Heart right ventricle (tissue), 16 donors: ENCODE data around the gene C17orf107. TPM values are rescaled to one million over a fixed set of nuclear protein-coding genes. Genes with fewer than 3 reads are reported as not detected.
"Not testable (repeated sequence)": the region's sequence is repeated elsewhere in the genome, so short reads cannot be mapped to it uniquely, and the experiment has no call there.

Experiments used
- ATAC-seq, 8 donors: fragments of 200-7000 bp; cut with Tn5 transposase; one replicate each; pipeline ENCODE4 v1.9.1; 2020; ENCODE audit warnings: mild to moderate bottlenecking in 8 of 8, moderate library complexity in 8 of 8, moderate number of reproducible peaks in 1 of 8
- DNase-seq, 2 donors: peaks; one replicate each; pipeline ENCODE4 v3.0.0-alpha.2; 2020
- H3K27ac ChIP-seq, 10 donors: fragments of 200-600 bp; sonication (generic) in 2 of 10; one replicate each; pipeline versions ENCODE4 v1.5.0 to v1.8.0; 2020 to 2022; ENCODE audit warnings: mild to moderate bottlenecking in 3 of 10
- H3K27me3 ChIP-seq, 7 donors: fragments of 200-600 bp; one replicate each; pipeline ENCODE4 v1.8.0; 2021 to 2022; ENCODE audit warnings: mild to moderate bottlenecking in 2 of 7
- H3K36me3 ChIP-seq, 9 donors: fragments of 200-600 bp; sonication (generic) in 1 of 9; one replicate each; pipeline versions ENCODE4 v1.5.0 to v1.8.0; 2020 to 2022; ENCODE audit warnings: mild to moderate bottlenecking in 2 of 9
- H3K4me1 ChIP-seq, 9 donors: fragments of 200-600 bp; sonication (generic) in 1 of 9; one replicate each; pipeline versions ENCODE4 v1.5.0 to v1.8.0; 2020 to 2022; ENCODE audit warnings: mild to moderate bottlenecking in 4 of 9
- H3K4me3 ChIP-seq, 10 donors: fragments of 200-600 bp; sonication (generic) in 2 of 10; one replicate each; pipeline versions ENCODE4 v1.5.0 to v1.8.0; 2020 to 2022; ENCODE audit warnings: mild to moderate bottlenecking in 7 of 10, moderate library complexity in 2 of 10
- H3K9me3 ChIP-seq, 11 donors: fragments of 200-600 bp in 10 of 11; sonication (generic) in 2 of 11; one replicate each; pipeline versions ENCODE4 v1.5.0 to v1.8.0; 2013 to 2022; ENCODE audit warnings: mild to moderate bottlenecking in 2 of 11, control low read depth in 1 of 11, moderate library complexity in 1 of 11
- WGBS, 2 donors: extraction: QIAGEN DNeasy Blood & Tissue Kit; methylation state at CpG; one replicate each; pipeline ENCODE4 v1.1.7; 2013; ENCODE audit warnings: inconsistent platforms in 1 of 2; 5-methylcytosine and 5-hydroxymethylcytosine counted together
- intact Hi-C, 10 donors: fragments of 100-400 bp; cut with DNase I; formaldehyde crosslinking; loops; one replicate each; pipeline versions ENCODE4 v1.11.1 to v1.14.2; 2022
- polyA plus RNA-seq, 2 donors: library from polyadenylated mRNA; stranded (reverse); fragments of 200-250 nt; gene quantifications; one replicate each; pipeline ENCODE4 v1.2.3, GENCODE V29; 2013
- total RNA-seq, 10 donors: library from RNA; stranded (reverse); fragmentation: NEBNext Ultra II Directional in 3 of 10; extraction: Animal tissue kit (Norgen Biotek cat#: 25700) in 3 of 10; gene quantifications; one replicate each; pipeline versions ENCODE4 v1.2.1 to v1.2.4, GENCODE V29; 2021 to 2023
- TF ChIP-seq, protein P1 (sequence below), 9 donors: fragments of 200-600 bp; sonication (generic) in 2 of 9; IDR thresholded peaks; one replicate each; pipeline versions ENCODE4 v1.5.0 to v1.8.0; 2021 to 2022; ENCODE audit warnings: antibody characterized with exemption in 9 of 9, mild to moderate bottlenecking in 5 of 9, moderate library complexity in 1 of 9
- donor health status: Arrhythmogenic right ventricular cardiomyopathy.
- donor health status: ischemic (EF 13 %, LVEDD 7.1; RV severe dilation, severe dysfunction).
- donor health status: healthy with polysubstance abuse.
- donor health status: DM: no; HTN: yes; CAD: no.
- donor health status: DM: no; HTN: no; CAD: no.
- donor health status: ischemic (EF 25% LVEDD 6.9; RV normal size, moderate dysfunction).
- donor health status: ischemic (EF 25% LVEDD 5.7; RV mildly dilated, moderate dysfunction).
- donor health status: healthy.
- donor health status: DM: yes; HTN: yes; CAD: no.
- donor health status: Ischemic cardiomyopathy.
- donor health status: ischemic (EF 35%, LVEDD 5.7; RV mildly dilated, moderate dysfunction).
- donor health status: nonischemic (EF 11% LVEDD 7.7; RV severe dilation, severe dysfunction).
- donor health status: DM: yes; HTN: yes; CAD: no.
- donor health status: PGD.
- donor health status: ischemic (EF 29% LVEDD 5.4; RV normal size, mild dysfunction).
- donor health status: nonischemic (EF 23%, LVEDD 6.1; RV moderate dilation, normal function).

The C17orf107 gene
- total and polyA plus RNA-seq, 12 donors = 0.28 to 0.86 (median 0.44) TPM; not detected in 1

GRCh38 chr17:4861052-4861451 lies 38.3 kb upstream of the C17orf107 start:
- intact Hi-C loops = no loop called here
- H3K4me3 ChIP-seq = no peak overlapping the region
- WGBS, 2 donors = 95 to 96% methylated on average over 16 of the region's 16 CpGs
- no peaks in the 10 kb centered on the region for H3K27me3 ChIP-seq
- DNase-seq (no peak), ATAC-seq (no peak)
- H3K9me3 ChIP-seq = no peaks in the 10 kb centered on the region
- TF ChIP-seq, protein P1, sequence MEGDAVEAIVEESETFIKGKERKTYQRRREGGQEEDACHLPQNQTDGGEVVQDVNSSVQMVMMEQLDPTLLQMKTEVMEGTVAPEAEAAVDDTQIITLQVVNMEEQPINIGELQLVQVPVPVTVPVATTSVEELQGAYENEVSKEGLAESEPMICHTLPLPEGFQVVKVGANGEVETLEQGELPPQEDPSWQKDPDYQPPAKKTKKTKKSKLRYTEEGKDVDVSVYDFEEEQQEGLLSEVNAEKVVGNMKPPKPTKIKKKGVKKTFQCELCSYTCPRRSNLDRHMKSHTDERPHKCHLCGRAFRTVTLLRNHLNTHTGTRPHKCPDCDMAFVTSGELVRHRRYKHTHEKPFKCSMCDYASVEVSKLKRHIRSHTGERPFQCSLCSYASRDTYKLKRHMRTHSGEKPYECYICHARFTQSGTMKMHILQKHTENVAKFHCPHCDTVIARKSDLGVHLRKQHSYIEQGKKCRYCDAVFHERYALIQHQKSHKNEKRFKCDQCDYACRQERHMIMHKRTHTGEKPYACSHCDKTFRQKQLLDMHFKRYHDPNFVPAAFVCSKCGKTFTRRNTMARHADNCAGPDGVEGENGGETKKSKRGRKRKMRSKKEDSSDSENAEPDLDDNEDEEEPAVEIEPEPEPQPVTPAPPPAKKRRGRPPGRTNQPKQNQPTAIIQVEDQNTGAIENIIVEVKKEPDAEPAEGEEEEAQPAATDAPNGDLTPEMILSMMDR (IDR thresholded peaks at IDR 0.05) = no peak
- H3K27ac ChIP-seq = peak overlapping the region in 8 of 10 donors; percentile 29 to 88 (median 66)
- H3K36me3 ChIP-seq = peaks cover 0 to 17% (median 0%) of the 10 kb centered on the region in 9 donors
- H3K4me1 ChIP-seq = peaks cover 8 to 62% (median 40%) of the 10 kb centered on the region in 9 donors

- DNase-seq (no peak), ATAC-seq (no peak)
- no peaks in the 10 kb centered on the region for H3K9me3 ChIP-seq
- H3K4me1 ChIP-seq = peaks cover 8 to 45% (median 32%) of the 10 kb centered on the region in 9 donors
- TF ChIP-seq, protein P1 (IDR thresholded peaks at IDR 0.05) = no peak
- no peaks in the 10 kb centered on the region for H3K27me3 ChIP-seq
- no peak overlapping the region for H3K27ac ChIP-seq
- H3K36me3 ChIP-seq = peaks cover 0 to 17% (median 0%) of the 10 kb centered on the region in 9 donors
- WGBS, 2 donors = 94 to 96% methylated on average over 4 of the region's 4 CpGs
- intact Hi-C loops = no loop called here
- no peak overlapping the region for H3K4me3 ChIP-seq
Measured at GRCh38 chr17:4862720-4863119, 36.6 kb upstream of the C17orf107 start.

DNA sequence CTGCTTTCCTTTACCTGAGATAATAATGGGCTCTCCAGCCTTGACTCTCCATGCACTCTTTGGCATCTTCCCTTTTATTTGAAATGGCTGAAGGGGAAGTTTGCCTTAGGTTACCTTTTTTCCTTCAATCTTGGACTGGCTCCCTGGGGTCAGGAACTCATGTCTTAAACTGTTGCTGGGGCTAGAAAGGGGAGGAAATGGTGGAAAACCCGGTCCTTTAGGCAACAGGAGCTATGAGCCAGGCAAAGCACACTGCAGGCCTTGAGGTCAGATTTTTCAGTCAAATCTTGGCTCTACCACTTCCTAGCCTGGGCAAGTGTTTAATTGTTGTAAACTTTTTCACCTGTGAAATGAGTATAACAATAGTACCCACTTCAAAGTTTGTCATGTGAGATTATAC lies 36.0 kb upstream of the C17orf107 start:
- Histone ChIP-seq H3K27me3 (no peaks in the 10 kb centered on the region), H3K4me1 (peaks cover 7 to 39% (median 26%) of the 10 kb centered on the region in 9 donors), H3K9me3 (no peaks in the 10 kb centered on the region), H3K27ac (no peak overlapping the region), H3K36me3 (peaks cover 0 to 17% (median 0%) of the 10 kb centered on the region in 9 donors), H3K4me3 (no peak overlapping the region)
- no peak for DNase-seq
- TF ChIP-seq, protein P1 (IDR thresholded peaks at IDR 0.05) = no peak
- WGBS, 2 donors = 67 to 84% methylated on average over 1 of the region's 1 CpG
- no peak for ATAC-seq
- intact Hi-C loops = no loop called here

- H3K27ac ChIP-seq, H3K27me3 ChIP-seq, intact Hi-C loops, DNase-seq, H3K4me3 ChIP-seq, H3K9me3 ChIP-seq, ATAC-seq: not testable (repeated sequence)
- 85 to 94% methylated on average over 5 of the region's 5 CpGs for WGBS, 2 donors
- peaks cover 0 to 22% (median 0%) of the 10 kb centered on the region in 9 donors for H3K36me3 ChIP-seq
- H3K4me1 ChIP-seq = peaks cover 0 to 13% (median 2%) of the 10 kb centered on the region in 9 donors
Measured at GRCh38 chr17:4867535-4867934, 31.8 kb upstream of the C17orf107 start.

GRCh38 chr17:4869058-4869998 lies 30.0 kb upstream of the C17orf107 start:
- Histone ChIP-seq H3K36me3 (peaks cover 0 to 22% (median 0%) of the 10 kb centered on the region in 9 donors), H3K4me1 (peaks cover 0 to 17% (median 4%) of the 10 kb centered on the region in 9 donors)
- ATAC-seq, H3K4me3 ChIP-seq, H3K9me3 ChIP-seq, DNase-seq, H3K27me3 ChIP-seq, H3K27ac ChIP-seq, intact Hi-C loops: not testable (repeated sequence)
- 95 to 96% methylated on average over 22 of the region's 22 CpGs for WGBS, 2 donors
